GM10266 (cell line): ENCODE measurements around the gene SLC13A4.

Experiments
- DNase-seq: peaks from one replicate; pipeline ENCODE4 v3.0.0; 2012; ENCODE audit errors: extremely low spot score
- CTCF ChIP-seq: IDR thresholded peaks from 2 replicates; pipeline ENCODE4 v1.5.1; 2012; ENCODE audit warnings: mild to moderate bottlenecking, low read depth; ENCODE audit not compliant: control insufficient read depth, insufficient read depth; ENCODE audit errors: missing control alignments

The SLC13A4 gene

GRCh38 chr7:135736586-135737305 lies 8.8 kb upstream of the SLC13A4 start:
- no peak for TF ChIP-seq CTCF
- DNase-seq, result no peak

- no peak for TF ChIP-seq CTCF
Observed at GRCh38 chr7:135734343-135734689, 6.3 kb upstream of the SLC13A4 start.

GRCh38 chr7:135733603-135734342 lies 5.8 kb upstream of the SLC13A4 start:
- no peak for TF ChIP-seq CTCF
- no peak for DNase-seq

More at GRCh38 chr7:135734343-135734689, 6.3 kb upstream of the SLC13A4 start:
- no peak for DNase-seq

GRCh38 chr7:135731131-135731530 lies 3.1 kb upstream of the SLC13A4 start:
- DNase-seq, result no peak
- no peak for TF ChIP-seq CTCF

GRCh38 chr7:135729230-135729629 lies 1.2 kb upstream of the SLC13A4 start:
- TF ChIP-seq CTCF, result no peak
- DNase-seq, result no peak

GRCh38 chr7:135726911-135727673 lies 894 bp downstream of the SLC13A4 start:
- no peak for TF ChIP-seq CTCF
- DNase-seq, result no peak
